Forelimb muscle (tissue), 1 donor: ENCODE data around the gene RGS14. TPM values are rescaled to one million over a fixed set of nuclear protein-coding genes. Genes with fewer than 3 reads are reported as not detected.
"Not testable (repeated sequence)": the region's sequence is repeated elsewhere in the genome, so short reads cannot be mapped to it uniquely, and the experiment has no call there.

Experiments used
- DNase-seq: peaks from one replicate; pipeline ENCODE4 v3.0.0-alpha.2; 2013; ENCODE audit warnings: low read depth
- polyA plus RNA-seq: library from polyadenylated mRNA; unstranded; fragments of 120-200 nt; gene quantifications from one replicate; pipeline ENCODE4 v1.2.1, GENCODE V29; 2013; ENCODE audit not compliant: insufficient read length

Gene RGS14
- polyA plus RNA-seq, 1 donor, result 17.4 TPM

DNA sequence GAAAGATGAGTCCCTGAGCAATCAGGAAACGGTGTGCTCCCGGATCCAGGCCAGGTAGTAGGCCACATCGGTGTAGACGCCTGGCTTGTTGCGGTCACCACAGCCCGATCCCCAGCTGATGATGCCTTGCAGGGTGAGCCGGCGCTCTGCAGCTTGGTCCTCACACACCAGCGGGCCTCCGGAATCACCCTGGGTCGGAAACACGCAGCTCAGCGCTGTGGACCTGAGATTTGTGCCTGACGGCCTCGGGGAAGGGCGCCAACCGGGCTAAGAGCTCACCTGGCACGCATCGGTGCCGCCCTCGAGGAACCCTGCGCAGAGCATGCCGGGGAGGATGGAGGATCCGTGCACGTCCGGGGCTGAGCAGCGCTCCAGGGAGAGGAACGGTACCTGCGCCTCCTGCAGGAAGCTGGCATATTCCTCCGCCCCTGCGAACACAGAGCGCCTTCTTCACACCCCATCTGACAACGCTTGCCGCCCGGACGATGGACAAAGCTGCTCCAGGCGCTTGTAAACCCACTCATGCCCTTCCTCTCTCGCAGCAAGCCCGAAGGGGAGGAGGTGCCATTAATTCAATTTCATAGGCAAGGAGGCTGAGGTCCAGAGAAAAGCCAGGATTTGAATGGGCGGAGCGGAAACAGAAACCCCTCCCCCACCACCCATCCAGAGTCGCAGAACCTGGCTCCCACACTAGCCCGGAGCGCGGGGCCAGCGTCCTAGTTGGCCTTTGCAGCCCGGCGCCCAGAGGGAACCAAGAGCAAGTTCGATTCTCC is 44.7 kb downstream of the RGS14 start:
- DNase-seq, result no peak

DNA sequence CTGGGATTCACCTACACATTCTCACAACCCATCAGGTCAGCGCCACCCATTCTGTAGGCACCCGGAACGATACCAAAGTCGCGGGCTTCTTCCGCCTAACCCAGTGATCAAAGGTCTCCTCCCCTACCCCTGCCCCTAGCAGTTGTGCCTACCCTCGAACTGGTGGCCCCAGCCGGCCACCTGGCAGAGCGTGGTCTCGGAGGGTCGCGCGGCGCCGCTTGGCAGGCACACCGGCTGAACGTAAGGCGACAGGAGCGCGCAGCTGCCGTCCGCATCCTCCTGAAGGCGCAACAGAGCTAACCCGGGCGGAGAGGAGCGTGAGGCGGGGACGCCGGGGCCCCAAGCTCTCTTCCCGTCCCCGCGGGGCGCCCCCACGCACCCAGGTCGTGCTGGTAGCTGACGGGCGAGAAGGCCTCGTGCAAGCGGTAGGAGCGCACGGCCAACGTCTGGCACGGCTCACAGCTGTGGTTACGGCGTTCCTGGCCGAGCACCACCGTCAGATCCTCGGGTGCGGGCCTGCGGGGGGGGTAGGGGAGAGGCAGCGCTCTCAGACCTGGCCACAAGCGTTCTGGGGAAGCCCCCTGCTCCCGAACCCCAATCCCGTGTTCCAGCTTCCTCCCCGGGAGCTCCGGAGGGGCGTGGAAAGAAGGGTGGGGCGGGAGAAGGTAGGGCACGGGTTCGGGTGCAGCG is 45.5 kb downstream of the RGS14 start:
- no peak for DNase-seq

DNA sequence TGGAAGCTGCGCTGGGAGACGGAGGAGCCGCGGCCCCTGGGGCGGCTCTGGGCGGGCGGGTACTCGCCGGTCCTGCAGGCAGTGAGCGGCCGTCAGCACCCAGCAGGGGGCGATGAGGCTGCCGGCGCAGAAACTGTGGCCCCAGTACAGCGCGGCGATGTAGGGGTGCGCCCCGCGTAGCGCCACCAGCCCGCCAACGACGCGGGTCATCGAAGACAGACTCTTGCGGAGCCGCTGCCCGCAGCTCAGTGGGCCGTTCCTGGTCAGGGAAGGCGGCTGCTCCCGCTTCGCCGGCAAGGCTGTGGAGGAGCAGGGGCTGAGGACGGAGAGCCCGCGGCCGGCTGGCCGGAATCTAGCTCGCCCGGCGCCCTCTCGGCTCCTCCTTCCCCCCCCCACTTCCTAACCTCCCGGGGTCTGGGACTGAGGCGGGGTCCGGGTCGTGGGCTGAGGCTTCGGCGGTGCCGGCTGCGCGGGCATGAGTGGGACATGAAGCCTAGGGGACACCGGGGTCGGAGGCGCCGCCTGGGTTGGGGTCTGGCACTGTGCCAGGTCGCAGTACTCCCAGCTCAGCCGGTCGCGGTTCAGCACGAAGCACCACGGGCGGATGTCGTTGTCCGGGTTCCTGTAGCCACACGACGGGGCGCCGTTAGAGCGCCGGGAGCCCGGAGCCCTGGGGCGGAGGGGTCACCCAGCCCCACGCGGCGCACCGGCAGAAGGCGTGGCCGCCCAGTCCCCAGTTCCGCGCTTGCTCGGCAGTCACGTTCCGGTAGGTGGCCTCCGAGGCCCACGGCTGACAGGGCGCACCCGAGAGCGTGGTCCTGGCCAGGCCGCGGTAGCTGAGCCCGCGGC is 46.3 kb downstream of the RGS14 start:
- no peak for DNase-seq

DNA sequence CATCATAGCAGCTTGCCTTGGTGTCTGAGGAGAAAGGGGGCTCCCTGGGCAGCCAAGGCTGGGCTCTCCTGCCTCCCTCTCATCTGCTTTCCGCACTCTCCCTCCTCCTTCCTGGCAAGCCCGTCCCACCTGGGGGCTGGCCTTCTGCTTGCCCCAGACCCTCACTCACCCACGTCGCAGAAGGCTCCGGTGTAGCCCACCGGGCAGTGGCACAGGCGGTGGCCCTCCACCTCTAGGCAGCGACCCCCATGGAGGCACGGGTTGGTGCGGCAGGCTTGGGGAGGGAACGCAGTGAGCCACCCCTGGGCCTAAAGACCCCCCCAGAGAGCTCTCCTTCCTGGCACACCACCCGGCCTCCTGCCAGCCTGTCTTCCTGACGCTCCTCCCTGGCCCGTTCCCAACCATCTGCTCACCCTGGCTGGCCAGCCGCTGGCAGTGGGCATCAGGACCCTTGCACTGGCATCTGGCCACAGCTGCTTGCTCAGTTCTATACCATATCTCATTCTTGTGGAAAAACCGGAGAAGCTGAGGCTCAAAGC is 47.0 kb downstream of the RGS14 start:
- DNase-seq, result no peak

DNA sequence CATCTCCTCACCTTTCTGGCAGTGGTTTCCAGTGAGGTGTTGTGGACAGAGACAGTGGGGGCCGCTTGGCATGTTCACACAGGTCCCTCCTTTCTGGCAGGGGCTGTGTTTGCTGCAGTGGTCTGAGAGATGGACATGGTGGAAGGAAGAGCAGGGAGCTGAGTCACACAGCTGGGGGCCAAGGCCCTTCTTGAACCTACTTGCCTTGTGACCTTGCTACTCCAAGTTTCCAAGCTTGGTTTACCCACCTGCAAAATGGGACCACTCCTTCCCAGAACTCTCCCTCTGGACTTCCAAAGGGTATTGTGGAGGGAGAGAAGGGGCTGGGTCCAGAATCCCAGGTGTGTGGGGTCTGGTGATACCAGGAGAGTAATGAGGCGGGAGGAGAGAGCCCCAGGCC is 47.6 kb downstream of the RGS14 start:
- DNase-seq, result no peak

DNA sequence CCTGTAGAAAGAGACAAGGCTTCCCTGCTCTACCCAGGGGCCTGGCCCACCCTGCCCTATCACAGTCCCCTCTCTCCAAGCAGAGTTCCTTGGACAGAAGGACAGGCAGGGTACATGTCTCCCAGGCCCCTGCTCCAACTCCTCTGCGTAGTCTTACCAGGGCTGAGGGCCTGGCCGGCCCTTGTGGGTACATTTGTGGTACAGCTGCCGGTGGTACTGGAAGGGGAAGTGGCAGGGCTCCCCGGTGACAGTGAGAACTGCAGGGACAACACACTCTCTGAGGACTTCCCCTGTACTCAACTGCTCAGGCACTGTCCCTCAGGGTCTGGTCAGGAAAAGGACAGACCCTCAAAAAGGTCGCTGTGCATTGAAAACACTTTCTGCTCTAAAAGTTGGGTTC is 48.1 kb downstream of the RGS14 start:
- no peak for DNase-seq

DNA sequence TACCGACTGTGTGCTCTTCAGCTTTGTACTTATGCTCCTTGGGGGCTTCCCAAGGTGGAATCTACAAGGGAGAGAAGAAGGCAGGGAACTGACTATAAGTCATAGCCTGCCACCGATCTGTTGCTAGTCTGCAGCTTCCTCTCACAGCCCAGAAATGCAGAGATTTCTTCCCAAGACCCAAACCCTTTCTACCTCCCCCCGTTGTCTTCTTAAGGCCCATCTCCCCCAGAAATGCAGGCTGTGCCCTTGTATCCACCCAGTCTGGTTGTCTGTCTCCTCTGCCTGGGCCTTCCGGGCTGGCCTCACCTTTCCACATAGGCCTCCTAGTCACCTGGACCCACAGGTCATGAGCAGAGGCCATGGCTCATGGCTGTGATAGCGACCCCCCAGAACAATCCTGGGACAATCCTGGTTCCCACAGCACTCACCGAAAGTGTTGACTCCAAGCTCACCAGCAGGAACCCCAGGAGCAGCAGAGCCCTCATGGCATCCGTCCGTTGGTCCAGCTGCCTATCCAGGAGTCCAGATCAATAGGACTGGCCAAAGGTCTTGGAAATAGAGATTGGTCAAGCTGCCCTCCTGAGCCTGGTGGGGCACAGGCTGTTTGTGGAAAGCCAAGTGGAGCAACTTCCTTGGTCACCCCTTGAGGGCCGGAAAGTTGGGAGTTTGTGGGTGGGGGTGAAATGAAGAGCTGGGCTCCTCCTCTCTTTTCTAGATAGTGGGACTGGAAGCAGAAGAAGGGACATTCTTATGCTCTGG is 51.5 kb downstream of the RGS14 start, which contains the start of gene F12:
TSS of gene F12 (minus strand) at position 522 of the 759 bp plus-strand sequence. CDS start at position 485, 37 bp downstream.
- DNase-seq, result no peak

DNA sequence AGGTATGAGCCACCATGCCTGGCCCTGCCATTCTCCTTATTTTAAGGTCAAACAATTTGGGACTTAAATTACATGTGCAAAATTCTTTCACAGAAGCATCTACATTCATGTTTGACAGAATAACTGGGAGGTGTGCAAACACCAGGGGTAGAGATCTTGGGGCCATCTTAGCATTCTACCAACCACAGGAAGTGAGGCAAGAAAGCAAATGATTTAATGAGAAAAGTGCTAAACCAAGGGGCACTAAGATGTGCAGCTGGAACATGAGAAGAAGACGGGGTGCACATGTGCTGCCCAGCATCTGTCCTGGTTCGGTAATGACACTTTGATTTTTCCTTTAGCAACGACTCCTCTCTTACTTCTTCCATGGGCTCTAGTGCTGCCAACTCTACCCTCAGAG is 52.9 kb downstream of the RGS14 start:
- DNase-seq, result no peak

DNA sequence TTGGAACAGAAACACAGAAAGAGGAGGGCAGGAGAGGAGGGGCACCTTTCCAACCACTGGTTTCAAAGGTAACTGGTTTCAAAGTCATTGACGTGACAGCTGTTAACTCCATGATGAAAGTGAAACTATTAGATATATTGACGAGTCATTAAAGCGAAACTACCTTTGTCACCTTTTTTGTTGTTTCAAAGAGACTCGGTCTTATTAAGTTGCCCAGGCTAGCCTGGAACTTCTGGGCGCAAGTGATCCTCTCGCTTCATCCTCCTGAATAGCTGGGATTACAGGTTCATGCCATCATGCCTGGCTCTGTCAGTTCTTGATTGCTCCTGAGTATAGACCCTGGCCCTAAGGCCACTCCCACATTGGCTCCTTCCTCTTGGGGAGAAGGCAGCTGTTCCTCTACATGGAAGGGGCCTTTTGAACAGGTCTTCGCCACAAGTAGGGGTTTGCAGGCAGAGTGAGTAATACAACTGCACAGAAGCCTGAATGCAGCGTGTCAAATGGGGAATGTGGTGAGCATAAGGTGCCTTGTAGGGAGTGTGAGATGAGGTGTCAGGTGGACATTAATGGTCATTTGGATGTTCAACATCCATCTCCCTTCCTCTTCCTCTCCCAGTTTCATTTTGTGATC is 55.0 kb downstream of the RGS14 start:
- no peak for DNase-seq

DNA sequence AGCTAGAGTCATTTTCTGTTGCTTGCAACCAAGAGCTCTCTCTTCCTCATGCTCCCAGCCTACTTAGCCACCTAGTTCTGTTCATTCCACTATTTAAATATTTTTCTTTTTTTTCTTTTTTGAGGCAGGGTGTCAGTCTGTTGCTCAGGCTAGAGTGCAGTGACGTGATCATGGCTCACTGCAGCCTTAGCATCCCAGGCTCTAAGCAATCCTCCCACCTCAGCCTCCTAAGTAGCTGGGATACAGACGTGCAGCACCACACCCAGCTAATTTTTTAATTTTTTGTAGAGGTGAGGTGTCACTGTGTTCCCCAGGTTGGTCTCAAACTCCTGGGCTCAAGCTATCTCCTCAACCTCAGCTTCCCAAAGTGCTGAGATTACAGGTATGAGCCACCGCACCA is 56.8 kb downstream of the RGS14 start:
- no peak for DNase-seq

DNA sequence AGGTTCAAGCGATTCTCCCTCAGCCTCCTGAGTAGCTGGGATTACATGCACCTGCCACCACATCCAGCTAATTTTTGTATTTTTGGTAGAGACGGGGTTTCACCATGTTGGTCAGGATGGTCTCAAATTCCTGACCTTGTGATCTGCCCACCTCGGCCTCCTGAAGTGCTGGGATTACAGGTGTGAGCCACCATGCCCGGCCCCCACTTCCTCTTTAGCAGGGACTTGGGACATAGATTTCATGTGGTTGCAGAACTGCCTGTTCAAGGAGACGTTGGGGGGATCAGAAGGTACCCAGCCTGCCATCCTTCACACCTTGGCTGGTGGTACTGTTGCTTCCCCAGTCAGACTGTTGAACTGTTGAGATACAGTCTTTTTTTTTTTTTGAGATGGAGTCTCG is 59.4 kb downstream of the RGS14 start:
- DNase-seq, result not testable (repeated sequence)

DNA sequence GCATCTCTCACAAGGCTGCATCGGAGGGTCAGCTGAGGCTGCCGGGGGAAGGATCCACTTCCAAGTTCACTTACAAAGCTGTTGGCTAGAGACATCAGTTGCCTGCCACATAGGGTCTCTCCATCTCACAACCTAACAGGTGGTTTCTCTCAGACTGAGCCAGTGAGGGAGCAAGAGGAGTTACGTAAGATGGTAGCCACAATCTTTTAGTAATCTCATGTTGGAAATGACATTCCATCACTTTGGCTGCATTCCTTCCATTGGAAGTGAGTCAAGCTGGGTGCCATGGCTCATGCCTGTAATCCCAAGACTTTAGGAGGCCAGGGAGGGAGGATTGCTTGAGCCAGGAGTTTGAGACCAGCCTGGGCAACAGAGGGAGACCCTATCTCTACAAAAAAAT is 61.3 kb downstream of the RGS14 start:
- DNase-seq, result no peak

DNA sequence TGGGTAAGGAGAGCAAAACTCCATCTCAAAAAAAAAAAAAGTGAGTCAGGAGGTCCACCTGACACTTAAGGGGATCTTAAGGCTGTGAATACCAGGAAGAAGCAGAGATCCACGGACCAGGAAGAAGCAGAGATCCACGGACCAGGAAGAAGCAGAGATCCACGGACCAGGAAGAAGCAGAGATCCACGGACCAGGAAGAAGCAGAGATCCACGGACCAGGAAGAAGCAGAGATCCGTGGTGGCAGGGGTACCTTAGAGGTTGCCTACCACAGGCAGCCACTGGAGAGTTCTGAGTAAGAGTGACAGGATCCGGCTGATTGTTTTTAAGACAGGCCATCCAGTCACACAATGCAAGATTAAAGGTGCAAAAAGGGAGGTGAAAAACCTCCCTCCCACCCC is 62.7 kb downstream of the RGS14 start:
- not testable (repeated sequence) for DNase-seq

DNA sequence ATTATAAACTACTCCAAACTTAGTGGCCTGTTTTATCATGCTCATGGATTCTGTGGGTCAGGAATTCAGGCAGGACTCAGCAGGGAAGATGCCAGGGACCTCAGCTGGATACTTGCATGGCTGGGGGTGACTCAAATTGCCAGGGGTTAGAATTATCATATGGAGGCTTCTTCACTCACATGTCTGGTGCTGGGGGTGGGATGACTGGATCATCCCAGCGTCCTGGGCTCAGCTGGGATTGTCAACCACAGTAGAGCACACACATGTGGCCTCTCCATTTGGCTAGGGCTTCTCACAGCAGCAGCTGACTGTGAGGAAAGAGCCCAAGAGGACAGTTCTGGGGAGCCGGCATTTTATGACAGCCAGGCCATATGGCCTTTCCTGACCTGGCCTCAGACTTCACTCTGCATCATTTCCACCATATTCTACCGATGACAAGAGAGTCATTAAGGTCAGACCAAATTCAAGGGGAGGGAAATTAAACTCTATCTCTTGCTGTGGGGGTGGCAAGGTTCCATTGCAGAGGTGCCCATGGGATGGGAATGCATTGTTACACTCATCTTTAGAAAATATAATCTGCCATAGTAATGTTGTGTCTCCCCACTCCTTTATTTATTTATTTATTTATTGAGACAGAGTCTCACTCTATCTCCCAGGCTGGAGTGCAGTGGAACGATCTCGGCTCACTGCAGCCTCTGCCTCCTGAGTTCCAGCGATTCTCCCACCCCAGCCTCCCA is 63.5 kb downstream of the RGS14 start:
- DNase-seq, result no peak

Other genes starting within 250 kb of the RGS14 start
- gene NSD1, start 224.2 kb upstream of the RGS14 start, polyA plus RNA-seq, result 40.7 TPM
- gene RAB24, start 54.2 kb upstream of the RGS14 start, polyA plus RNA-seq, result 27.1 TPM
- 73.8 TPM for gene PRELID1, start 54.1 kb upstream of the RGS14 start, polyA plus RNA-seq
- gene MXD3, start 46.0 kb upstream of the RGS14 start, polyA plus RNA-seq, result 19.0 TPM
- 65.7 TPM for gene LMAN2, start 6.3 kb upstream of the RGS14 start, polyA plus RNA-seq
- not detected for gene SLC34A1, start 26.5 kb downstream of the RGS14 start, polyA plus RNA-seq
- not detected for gene PFN3, start 42.7 kb downstream of the RGS14 start, polyA plus RNA-seq
- 0.52 TPM for gene F12, start 51.6 kb downstream of the RGS14 start, polyA plus RNA-seq
- gene GRK6, start 68.8 kb downstream of the RGS14 start, polyA plus RNA-seq, result 16.5 TPM
- 0.44 TPM for gene PRR7, start 88.9 kb downstream of the RGS14 start, polyA plus RNA-seq
- 233 TPM for gene DBN1, start 115.7 kb downstream of the RGS14 start, polyA plus RNA-seq
- gene PDLIM7, start 139.7 kb downstream of the RGS14 start, polyA plus RNA-seq, result 359 TPM
- gene DOK3, start 151.9 kb downstream of the RGS14 start, polyA plus RNA-seq, result 6.3 TPM
- 46.9 TPM for gene DDX41, start 159.0 kb downstream of the RGS14 start, polyA plus RNA-seq
- 49.7 TPM for gene FAM193B, start 196.6 kb downstream of the RGS14 start, polyA plus RNA-seq
- gene TMED9, start 234.3 kb downstream of the RGS14 start, polyA plus RNA-seq, result 111 TPM
- gene B4GALT7, start 242.2 kb downstream of the RGS14 start, polyA plus RNA-seq, result 17.8 TPM